GM18499 (cell line): ENCODE measurements around the gene TMED9.
"Not testable (repeated sequence)": the region's sequence is repeated elsewhere in the genome, so short reads cannot be mapped to it uniquely, and the experiment has no call there.

ENCODE experiments used
- ATAC-seq: cut with Tn5 transposase; IDR thresholded peaks from one replicate; pipeline ENCODE4 v1.9.1; 2021; ENCODE audit warnings: moderate number of reproducible peaks; ENCODE audit not compliant: insufficient read depth, unreplicated experiment

TMED9 gene

DNA sequence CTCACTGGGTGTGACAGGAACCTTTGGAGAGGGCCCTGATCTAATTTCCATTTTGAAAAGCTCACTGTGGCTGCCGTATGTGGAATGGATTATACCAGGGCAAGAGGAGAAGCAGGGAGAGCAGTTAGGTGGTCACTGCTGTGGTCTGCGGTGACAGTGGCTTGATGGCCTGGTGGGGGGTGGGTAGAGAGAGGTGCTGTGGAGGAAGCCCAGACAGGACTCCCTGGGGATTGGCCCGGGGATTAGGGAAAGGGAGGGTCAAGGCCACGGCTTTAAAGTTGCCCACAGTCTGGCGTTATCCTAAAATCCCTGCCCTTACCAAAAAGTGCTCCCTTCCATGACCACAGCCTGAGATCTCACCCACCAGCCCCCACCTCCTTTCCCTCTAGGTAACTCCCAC, 12.7 kb downstream of the TMED9 start:
- no peak for ATAC-seq

DNA sequence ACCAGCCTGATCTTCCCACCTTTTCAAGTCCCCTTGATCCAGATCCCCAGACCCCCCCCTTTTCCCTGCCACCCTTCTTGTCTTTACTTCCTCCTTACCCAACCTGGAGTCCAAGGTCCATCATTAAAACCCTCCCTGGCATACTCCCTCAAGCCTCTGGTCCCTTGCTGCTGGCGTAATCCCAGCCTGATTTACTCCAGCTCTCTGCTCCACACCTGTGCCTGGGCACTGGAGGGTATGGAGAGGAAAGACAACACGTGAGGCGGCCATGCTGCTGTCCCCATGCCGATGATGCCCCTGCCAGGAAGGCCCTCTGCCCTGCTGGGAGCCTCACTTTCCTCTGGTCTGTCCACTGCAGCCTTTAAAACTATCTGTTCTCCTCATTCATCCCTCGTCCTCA, 13.1 kb downstream of the TMED9 start:
- ATAC-seq = no peak

DNA sequence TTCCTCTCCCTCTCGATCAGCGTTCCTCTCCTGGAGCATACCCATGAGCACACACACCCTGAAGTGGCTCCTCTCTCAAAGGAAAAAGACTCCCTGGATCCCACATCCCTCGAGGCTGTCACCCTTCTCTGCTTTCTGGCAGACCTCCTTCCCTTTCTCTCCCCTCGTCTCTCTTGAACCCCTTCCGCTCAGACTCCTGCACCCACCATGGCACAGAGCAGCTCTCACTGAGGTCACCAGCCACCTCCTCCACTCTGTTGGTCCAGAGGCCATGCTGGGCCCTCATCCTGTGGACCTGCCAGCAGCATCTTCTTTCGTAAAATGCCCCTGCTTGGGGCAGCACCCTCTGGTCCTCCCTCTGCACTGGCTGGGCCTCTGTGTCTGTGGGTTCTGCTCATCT, 13.7 kb downstream of the TMED9 start:
- ATAC-seq = no peak

DNA sequence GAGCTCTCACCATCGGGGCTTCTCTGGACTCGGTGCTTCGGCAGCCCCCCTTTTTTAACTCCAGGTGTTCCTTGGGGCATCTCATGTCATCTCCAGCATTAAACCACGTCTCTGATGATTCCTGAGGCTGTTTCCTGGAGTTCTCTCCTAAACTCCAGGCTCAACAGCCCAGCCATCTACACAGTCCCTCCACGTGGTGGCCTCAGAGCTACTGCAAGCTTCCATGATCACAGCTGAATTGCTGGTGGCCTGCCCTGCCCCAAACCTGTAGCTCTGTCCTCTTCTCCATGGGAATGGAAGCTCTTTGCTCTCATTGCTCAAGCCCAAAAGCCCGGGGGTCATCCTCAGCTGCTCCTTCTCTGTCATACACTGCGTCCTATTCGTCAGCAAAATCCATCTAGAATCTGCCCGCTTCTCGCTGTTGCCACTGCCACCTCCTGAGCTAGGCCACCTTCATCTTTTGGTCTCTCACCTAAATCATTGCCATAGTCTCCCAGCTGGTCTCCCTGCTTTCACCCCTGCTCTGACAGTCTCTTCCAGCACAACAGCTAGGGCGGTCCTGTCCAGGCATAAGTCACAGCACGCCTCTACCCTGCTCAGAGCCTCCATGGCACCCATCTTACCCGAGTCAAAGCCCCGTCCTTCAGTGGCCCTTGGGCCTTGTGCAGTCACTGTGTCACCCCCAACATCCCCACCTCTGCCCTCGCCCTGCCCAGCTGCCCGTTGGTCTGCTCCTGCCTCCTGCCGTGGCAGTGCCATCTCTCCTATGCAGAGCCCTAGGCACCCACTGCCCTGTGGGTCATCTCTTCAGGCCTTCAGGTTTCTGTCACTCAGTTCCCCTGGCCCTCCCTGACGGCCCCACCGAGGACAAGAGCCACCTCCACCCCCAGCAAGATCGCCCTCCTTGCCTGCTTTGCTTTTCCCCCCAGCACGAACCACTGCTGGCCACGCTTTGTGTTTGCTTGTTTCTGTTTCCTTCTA, 14.4 kb downstream of the TMED9 start:
- ATAC-seq = no peak

DNA sequence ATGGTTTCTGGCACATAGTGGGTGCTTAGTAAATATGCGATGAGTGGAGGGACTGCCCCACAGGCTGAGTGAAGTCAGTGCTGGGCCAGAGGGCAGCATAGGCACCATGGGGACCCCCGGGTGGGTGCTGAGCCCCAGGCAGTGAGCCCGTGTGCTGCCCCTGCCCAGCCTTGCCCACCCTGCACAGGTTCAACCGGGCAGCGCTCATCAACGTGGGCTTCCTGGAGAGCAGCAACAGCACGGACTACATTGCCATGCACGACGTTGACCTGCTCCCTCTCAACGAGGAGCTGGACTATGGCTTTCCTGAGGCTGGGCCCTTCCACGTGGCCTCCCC, 15.1 kb downstream of the TMED9 start:
- ATAC-seq = no peak

DNA sequence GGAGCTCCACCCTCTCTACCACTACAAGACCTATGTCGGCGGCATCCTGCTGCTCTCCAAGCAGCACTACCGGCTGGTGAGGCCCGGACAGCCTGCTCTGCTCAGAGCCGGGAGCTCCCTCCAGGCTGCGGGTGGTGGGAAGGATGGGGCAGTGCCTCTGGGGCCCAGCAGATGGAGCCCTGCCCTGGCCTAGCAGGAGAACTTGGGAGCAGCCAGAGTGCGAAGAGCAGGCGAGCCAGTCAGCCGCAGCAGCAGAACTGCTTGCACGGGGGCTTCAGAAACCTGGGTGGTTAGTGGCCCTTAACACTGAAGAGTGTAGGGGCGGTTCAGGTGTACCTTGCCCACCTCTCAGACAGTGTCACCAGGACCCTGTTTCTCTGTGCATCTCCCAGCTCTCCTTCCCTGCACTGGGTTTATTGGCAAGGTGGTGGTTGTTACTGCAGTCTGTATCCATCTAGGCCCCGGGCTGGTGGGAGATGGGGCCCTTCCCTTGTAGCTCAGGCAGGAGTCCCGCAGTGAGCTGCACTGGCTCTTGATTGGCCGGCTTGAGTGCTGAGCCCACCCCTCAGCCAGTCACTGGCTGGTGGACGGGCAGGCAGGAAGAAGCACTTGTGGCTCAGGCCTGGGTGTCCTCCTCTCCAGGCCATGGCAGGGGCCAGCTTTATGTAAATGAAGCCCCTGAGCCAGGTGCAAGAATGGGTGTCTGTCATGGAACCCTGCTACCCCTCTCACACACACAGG, 15.6 kb downstream of the TMED9 start:
- ATAC-seq = no peak

DNA sequence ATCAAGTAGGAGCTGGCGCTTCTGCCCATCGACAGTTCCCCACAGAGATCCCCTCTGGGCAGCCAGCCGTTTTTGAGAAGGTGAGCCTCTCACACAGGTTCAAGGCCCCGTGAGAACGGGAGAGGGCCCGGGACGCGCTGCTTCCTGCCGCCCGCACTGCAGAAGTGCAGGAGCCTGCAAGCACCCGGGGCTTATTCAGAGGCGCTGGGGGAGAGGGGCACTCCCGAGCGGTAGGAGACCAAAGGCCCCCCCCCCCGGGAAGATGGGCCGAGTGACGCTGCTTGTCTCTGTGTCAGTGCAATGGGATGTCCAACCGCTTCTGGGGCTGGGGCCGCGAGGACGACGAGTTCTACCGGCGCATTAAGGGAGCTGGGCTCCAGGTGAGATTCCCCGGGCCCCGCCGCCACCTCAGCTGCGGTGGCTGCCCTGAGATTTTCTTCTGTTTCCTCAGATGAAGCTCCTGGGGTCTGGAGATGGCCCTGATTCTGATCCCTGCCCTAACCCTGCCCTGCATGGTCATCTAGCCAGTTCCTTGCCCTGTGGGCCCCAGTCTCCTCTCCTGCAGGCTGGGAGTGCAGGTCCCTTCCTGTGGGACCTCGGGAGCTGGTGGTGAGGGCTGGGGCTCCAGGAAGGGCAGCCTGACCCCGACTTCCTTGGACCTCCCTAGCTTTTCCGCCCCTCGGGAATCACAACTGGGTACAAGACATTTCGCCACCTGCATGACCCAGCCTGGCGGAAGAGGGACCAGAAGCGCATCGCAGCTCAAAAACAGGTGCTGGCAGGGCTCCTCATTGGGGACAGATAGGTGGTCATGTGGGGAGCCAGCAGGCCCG, 16.5 kb downstream of the TMED9 start:
- no peak for ATAC-seq

DNA sequence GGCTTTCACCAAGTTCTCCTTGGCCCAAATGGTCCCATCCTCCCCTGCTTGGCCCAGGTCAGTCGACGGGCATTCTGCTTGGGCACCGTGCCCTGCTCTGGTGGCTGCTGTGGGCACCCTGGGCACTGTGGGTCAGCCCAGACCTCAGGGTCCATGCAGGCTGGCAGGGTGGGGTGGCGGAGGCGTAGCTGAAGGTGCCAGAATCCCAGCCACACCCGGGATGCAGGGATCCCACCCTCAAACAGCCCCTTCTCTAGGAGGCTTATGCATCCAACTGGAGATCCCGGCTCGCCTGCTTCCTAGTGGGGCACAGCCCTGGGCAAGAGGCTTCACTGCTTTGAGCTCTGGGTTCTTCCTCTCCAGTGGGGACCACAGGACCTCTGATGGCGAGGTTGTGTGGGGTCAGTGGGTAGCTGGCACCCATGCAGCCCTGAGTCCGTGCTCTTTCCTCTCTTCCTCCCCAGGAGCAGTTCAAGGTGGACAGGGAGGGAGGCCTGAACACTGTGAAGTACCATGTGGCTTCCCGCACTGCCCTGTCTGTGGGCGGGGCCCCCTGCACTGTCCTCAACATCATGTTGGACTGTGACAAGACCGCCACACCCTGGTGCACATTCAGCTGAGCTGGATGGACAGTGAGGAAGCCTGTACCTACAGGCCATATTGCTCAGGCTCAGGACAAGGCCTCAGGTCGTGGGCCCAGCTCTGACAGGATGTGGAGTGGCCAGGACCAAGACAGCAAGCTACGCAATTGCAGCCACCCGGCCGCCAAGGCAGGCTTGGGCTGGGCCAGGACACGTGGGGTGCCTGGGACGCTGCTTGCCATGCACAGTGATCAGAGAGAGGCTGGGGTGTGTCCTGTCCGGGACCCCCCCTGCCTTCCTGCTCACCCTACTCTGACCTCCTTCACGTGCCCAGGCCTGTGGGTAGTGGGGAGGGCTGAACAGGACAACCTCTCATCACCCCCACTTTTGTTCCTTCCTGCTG, 17.4 kb downstream of the TMED9 start:
- ATAC-seq = no peak

DNA sequence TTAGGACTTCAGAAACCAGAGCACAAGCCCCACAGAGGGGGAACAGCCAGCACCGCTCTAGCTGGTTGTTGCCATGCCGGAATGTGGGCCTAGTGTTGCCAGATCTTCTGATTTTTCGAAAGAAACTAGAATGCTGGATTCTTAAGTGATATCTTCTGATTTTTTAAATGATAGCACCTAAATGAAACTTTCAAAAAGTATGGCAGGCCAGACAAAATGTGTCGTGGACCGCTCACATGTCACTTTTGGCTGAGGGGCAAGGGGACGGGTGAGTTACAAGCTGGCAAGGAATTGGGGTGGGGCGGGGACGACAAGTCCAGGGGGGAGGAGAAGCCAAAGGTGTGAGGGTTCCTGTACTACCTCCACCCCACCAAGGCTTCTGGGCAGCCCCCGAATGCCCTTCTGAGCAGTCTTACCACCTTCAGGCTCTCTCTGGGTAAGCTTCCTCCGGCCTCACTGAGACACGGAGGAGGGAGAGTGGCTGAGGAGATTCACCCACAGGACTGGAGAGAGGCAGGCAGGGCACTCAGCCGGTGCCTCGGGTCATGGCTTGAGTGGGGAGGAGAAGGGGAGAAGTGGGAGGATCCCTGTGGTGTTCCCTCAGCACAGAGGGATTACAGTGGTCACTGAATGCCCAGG, 18.2 kb downstream of the TMED9 start:
- ATAC-seq = no peak

DNA sequence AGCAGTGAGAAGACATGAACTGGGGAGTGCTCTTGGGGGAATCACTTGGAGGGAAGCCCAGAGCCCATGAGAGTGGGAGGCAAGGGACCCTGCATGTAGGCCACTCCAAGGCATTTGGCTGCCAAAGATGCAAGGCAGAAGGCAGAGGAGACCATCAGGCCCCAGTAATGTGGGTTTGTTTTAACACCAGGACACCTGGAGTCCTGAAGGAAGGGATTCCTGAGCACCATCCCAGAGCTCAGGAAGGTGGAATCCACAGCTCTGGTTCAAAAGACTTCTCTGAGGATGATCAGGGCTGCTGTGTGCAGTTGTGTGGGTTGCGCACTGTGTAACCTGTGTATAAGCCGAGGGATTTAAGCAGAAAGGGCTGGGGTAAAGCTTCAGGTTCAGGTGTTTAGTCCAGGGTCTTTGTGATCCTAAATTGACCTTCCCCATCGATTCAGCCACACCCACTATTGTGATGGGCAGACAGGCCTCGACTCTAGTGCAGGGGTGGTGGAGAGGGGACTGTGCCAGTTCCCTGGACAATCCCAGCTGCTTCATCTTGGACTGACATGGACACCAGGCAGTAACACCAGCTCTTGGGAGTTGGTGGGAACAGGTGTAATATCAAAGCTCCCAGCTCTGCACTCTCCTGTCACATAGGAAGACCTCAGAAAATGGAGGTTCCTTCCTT, 18.9 kb downstream of the TMED9 start:
- ATAC-seq = no peak

DNA sequence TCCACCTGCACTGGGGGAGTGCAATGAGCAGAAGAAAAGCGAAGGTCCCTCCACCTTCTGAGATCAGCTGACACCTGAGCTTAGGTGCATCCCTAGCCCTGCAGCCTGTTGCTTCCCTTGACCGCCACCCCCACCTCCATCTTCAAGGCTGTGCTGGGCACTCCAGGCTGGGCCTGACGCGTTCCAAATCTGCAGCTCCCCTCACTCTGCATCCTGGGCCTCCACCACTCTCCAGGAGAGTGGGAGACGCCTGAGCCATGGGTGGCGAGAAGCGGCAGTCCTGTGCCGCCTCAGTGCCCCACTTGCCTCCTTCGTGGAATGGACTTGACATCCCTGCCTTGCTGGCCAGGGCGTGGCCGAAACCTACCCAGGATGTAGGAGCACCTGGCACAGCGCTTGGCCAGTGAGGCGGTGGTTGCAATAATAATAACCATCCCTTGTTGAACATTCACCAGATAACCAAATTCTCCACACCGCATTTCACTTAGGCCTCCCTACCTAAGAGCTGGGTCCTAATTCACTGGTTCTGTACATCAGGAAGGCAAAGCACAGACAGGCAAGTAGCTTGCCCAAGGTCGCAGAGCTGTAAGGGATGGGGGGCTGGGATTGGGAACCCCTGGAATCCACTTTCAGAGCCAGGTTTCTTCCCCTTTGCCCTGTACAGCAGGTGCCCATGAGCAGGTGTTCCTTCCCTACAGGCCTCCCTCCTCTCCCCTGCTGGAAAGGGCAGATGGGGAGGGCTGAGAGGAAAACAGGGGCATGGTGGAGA, 19.6 kb downstream of the TMED9 start:
- no peak for ATAC-seq

DNA sequence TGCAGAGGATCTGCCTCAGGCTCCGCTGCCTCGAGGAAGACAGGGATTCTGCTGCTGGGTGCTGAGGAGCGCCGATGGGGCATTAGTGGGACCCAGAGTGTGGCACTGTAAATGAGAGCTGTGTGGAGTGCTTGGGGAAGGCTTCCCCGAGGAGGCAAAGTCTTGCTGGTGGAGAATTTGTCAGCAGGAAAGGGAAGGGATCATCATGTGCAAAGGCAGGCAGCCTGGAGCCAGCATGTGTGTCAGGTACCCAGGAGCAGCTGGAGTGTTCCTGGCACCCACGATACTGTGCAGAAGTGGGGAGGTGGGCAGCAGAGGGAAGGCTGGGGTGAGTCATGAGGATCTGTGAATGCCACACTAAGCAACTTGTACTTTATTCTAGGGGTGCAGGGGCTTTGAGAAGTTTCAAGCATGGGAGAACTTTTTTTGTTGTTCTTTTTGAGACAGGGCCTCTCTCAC, 20.2 kb downstream of the TMED9 start:
- ATAC-seq = no peak

DNA sequence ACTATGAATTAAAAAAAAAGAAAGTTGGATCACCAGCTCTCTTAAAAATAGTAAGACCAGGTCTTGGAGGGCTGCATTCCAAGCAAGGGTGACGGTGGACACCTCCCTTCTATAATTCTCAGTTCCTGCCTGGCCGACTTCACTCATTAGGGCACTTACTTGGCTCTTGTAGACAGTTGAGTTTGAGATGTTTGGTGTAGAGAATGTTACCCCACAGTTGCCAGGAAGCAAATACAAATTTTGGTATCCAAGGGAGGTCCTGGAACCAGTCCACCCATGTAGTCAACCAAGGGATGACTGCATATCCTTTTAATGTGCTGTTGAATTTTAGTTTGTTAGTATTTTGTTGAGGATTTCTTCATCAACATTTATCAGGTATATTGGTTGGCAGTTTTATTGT, 28.6 kb downstream of the TMED9 start:
- no peak for ATAC-seq

DNA sequence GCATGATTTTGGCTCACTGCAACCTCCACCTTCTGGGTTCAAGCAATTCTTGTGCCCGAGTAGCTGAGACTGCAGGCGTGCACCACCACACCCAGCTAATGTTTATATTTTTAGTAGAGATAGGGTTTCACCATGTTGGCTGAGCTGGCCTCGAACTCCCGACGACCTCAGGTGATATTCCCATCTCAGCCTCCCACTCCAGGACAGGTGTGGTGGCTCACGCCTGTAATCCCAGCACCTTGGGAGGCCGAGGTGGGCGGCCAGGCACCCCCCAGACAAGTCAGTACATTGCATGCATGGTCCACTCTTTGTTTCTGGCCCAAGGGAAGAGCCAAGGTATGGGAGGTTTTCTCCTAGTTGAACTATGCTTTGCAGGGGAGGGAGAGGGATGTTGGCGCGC, 32.2 kb downstream of the TMED9 start:
- ATAC-seq = not testable (repeated sequence)

DNA sequence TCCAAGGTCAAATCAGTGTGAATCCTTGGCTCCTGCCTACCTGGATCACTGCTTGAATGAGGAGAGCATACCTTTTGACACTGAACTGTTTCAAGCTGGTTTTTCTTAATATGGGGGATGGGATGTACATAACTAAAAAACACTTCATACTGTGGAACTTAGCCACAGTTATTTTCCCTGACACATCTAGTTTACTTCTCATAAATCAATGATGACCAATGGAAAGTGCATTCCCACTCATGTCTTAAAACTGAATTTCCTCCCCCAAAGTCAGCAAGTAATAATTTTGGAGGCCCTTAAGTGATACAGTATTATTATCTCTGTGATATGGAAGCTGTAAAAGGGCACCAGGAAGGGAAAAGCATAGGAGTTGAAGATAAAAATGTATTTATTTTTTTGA, 38.2 kb downstream of the TMED9 start:
- ATAC-seq = not testable (repeated sequence)

DNA sequence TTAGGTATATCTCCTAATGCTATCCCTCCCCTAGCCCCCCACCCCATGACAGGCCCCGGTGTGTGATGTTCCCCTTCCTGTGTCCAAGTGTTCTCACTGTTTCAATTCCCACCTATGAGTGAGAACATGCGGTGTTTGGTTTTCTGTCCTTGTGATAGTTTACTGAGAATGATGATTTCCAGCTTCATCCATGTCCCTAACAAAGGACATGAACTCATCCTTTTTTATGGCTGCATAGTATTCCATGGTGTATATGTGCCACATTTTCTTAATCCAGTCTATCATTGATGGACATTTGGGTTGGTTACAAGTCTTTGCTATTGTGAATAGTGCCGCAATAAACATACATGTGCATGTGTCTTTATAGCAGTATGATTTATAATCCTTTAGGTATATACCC, 42.9 kb downstream of the TMED9 start:
- ATAC-seq = not testable (repeated sequence)

DNA sequence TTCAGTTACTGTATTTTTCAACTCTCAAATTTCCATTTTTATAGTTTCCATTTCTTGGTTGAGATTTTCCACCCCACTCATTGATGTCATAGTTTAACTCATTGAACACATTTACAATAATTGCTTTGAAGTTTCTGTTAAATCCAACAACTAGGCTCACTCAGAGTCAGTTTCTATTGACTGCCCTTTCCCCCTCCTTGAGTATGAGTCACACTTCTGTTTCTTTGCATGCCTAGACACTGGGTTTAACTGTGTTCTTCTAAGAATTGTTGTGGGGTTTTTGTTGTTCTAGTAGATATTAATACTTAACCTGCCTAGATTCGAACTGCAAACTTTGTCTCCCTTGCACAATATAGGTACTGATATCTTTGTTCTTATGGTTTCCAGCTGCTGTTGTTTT, 53.5 kb downstream of the TMED9 start:
- ATAC-seq = not testable (repeated sequence)
